ENCODE data around the gene CYP24A1.

DNA sequence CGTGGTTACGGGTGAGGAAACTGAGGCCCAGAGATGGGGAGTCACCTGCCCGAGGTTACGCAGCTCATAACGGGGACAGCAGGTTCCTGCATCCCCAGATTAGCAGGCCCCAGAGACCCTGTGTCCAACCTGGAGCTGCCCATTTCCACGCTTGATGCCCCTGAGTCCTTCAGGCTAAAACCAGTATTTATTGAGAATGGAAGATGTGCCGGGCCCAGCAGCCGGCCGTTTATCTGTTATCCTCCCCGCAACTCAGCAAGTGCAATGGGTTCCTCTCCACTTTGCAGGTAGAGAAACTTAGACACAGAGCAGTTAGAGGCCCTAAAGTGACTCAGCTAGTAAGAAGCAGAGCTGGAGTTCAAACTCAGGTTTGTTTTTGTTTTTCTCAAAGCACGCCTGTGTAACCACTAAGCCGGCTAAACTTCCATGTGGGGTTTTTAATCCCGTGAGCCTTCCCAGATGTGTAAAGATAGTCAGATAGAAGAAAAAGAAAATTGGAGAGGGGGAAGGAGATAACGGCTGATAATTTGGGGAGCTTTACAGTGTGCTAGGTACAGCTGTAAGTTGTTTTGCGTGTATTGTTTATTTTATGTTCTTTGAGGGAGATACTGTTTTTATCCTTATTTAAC, 34.9 kb upstream of the CYP24A1 start:
- no peak for TF ChIP-seq POLR2A (IDR thresholded peaks at IDR 0.05)
- TF ChIP-seq, protein P1, sequence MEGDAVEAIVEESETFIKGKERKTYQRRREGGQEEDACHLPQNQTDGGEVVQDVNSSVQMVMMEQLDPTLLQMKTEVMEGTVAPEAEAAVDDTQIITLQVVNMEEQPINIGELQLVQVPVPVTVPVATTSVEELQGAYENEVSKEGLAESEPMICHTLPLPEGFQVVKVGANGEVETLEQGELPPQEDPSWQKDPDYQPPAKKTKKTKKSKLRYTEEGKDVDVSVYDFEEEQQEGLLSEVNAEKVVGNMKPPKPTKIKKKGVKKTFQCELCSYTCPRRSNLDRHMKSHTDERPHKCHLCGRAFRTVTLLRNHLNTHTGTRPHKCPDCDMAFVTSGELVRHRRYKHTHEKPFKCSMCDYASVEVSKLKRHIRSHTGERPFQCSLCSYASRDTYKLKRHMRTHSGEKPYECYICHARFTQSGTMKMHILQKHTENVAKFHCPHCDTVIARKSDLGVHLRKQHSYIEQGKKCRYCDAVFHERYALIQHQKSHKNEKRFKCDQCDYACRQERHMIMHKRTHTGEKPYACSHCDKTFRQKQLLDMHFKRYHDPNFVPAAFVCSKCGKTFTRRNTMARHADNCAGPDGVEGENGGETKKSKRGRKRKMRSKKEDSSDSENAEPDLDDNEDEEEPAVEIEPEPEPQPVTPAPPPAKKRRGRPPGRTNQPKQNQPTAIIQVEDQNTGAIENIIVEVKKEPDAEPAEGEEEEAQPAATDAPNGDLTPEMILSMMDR (IDR thresholded peaks at IDR 0.05) = no peak
